ENCODE data around the gene PARL. TPM values are rescaled to one million over a fixed set of nuclear protein-coding genes. Genes with fewer than 3 reads are reported as not detected.

The PARL gene
- total and polyA plus RNA-seq, 12 donors = 29.4 to 119 (median 55.6) TPM

DNA sequence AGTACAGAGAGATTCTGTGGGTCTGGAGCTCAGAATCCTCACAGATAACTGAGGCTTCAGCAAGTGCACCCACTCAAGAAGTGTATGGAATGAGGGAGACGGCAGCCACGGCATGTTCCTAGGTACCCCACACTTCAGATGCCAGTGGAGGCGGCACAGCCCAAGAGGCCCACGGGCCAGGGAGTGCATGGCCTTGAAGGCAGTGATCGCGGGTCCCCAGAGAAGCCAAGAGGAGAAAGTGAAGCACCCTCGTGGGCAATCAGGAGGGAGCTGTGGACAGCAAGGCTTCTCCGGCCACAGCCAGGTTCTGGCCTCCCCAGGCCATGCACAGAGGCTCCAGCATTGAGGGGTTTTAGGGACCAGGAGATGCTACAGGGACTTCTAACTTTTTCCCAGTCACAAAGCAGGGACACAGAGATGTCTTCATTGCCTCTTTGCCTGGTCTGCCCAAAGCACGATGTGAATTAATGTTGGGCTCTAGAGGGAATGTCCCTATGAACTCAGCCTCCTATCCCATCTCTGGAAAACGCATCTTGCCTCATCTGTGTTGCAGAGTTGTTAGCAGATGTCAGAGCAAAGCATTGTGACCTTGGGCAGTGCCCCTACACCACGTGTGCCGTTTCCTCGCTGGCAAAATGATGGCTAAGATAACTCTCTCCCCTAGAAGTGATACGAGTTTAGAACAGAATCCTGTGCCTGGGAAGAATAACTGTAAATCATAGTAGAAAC, 56.7 kb downstream of the PARL start:
- 32 to 70% (median 58%) methylated on average over 6 to 14 of the region's 14 CpGs for WGBS, 4 donors
- no peak overlapping the region for H3K4me3 ChIP-seq
- H3K36me3 ChIP-seq (replicated peaks in 1 of 2) = peaks cover 0 to 20% of the 10 kb centered on the region in 2 donors
- no peak for TF ChIP-seq POLR2A (IDR thresholded peaks at IDR 0.05)
- TF ChIP-seq, protein P1, sequence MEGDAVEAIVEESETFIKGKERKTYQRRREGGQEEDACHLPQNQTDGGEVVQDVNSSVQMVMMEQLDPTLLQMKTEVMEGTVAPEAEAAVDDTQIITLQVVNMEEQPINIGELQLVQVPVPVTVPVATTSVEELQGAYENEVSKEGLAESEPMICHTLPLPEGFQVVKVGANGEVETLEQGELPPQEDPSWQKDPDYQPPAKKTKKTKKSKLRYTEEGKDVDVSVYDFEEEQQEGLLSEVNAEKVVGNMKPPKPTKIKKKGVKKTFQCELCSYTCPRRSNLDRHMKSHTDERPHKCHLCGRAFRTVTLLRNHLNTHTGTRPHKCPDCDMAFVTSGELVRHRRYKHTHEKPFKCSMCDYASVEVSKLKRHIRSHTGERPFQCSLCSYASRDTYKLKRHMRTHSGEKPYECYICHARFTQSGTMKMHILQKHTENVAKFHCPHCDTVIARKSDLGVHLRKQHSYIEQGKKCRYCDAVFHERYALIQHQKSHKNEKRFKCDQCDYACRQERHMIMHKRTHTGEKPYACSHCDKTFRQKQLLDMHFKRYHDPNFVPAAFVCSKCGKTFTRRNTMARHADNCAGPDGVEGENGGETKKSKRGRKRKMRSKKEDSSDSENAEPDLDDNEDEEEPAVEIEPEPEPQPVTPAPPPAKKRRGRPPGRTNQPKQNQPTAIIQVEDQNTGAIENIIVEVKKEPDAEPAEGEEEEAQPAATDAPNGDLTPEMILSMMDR (IDR thresholded peaks at IDR 0.05) = no peak
- no peaks in the 10 kb centered on the region for H3K9me3 ChIP-seq (replicated peaks in 1 of 3)
- intact Hi-C loops (cut with DNase I) = loop anchor here (5.0 to 10.0 kb wide), 2 partner anchors 57 to 59 kb away; partner anchors contain the start of gene PARL (in 1 of the 2)
- H3K27me3 ChIP-seq = no peaks in the 10 kb centered on the region
- peaks cover 16 to 24% of the 10 kb centered on the region in 2 donors for H3K4me1 ChIP-seq (replicated peaks in 1 of 2)
- H3K27ac ChIP-seq = no peak overlapping the region
- DNase-seq = peak in 6 of 7 donors; percentile 31 to 60 (median 42)

DNA sequence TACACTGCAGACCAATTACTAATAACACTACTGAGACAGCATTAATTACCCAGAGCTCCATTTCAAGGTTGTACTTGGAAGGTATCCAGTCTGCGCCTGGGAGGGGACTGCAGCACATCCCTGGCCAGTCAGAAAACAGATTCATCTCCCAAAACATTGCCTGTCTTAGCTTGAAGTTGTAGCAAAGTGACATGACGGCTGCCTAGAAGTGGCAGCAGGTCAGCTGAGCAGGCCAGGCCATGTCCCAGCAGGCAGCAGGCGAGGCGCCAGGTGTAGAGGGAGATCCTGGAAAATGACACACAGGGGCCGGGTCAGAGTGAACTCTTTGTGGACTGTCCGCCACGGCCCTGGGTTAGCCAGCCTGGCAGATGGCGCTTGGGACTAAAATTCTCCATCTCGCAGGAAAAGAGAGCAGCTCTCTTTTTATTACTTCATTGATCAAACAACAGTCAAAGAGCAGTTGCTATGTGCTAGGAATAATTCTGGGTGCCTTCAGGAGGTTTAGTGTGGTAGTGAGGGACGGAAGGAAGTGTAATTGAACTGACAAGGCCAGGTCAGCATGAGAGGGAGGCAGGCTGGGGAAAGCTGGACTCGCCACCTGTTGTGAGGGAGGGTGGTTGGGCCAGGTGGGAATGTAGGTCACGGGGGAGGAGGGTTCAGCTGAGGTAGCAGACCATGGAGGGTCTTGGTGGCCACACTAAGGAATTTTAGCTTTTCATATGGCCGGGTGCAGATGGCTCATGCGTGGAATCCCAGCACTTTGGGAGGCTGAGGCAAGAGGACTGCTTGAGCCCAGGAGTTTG, 58.0 kb downstream of the PARL start:
- intact Hi-C loops (cut with DNase I) = loop anchor here (5.0 to 10.0 kb wide), 2 partner anchors 58 to 61 kb away; partner anchors contain the start of gene PARL (in 1 of the 2)
- WGBS, 4 donors = 58 to 83% (median 65%) methylated on average over 11 to 14 of the region's 14 CpGs
- H3K4me1 ChIP-seq (replicated peaks in 1 of 2) = peaks cover 16 to 24% of the 10 kb centered on the region in 2 donors
- H3K9me3 ChIP-seq (replicated peaks in 1 of 3) = no peaks in the 10 kb centered on the region
- H3K36me3 ChIP-seq (replicated peaks in 1 of 2) = peaks cover 0 to 14% of the 10 kb centered on the region in 2 donors
- H3K4me3 ChIP-seq = no peak overlapping the region
- peak; percentile 37 to 79 (median 75) for DNase-seq
- H3K27me3 ChIP-seq = no peaks in the 10 kb centered on the region
- peak overlapping the region in 3 of 5 donors; percentile 51 to 59 (median 54) for H3K27ac ChIP-seq
- no peak for TF ChIP-seq POLR2A (IDR thresholded peaks at IDR 0.05)
- TF ChIP-seq, protein P1 (IDR thresholded peaks at IDR 0.05) = no peak

DNA sequence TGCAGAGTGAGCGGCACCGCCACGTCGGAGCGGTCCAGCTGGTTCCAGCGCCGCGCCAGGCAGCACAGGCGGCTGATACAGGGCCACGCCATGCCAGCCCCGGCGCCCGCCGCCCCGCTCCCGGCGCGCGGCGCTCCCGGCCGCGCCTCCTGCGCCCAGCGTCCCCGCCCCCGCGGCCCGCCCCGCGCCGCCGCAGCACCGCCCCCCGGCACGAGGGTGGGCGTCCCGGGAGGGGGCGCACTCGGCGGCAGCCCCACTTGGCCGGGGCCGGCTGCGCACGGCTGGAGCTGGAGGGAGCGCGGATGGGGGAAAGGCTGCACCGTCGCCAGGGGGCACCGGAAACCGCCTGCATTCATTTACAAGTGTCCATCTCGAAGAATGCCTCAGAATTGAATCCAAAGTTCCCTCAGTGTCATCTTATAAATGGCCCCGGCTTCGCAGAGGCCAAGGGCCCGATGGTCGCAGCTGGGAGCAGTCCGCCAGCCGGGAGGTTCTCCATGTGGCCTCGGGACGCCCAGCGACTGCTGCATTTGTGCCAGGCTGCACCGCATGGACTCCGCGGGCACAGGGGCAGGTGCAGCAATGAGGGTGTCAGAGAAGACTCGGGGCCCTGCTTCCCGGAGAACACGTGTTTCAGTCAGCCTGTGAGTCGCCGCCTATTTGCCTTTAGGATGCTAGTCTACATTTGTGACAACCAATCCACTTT, 59.1 kb downstream of the PARL start, which contains the start of gene MAP6D1:
Gene MAP6D1 (minus strand): TSS at position 122 of the 706 bp plus-strand sequence. CDS start 30 bp downstream, at position 92.
- no peaks in the 10 kb centered on the region for H3K27me3 ChIP-seq
- no peaks in the 10 kb centered on the region for H3K9me3 ChIP-seq (replicated peaks in 1 of 3)
- H3K36me3 ChIP-seq (replicated peaks in 1 of 2) = peaks cover 0 to 5% of the 10 kb centered on the region in 2 donors
- DNase-seq = peak; percentile 38 to 63 (median 56)
- H3K27ac ChIP-seq = peak within 1 kb of the TSS in 3 of 5 donors; percentile 51 to 59 (median 54)
- intact Hi-C loops (cut with DNase I) = loop anchor here (5.0 to 10.0 kb wide), 2 partner anchors 59 to 62 kb away; partner anchors contain the start of gene PARL (in 1 of the 2)
- WGBS, 4 donors = 2 to 4% (median 2%) methylated on average over 23 to 69 of the region's 69 CpGs
- TF ChIP-seq, protein P1 (IDR thresholded peaks at IDR 0.05) = peak in 4 of 6 experiments; percentile 15 to 31 (median 23)
- TF ChIP-seq POLR2A (IDR thresholded peaks at IDR 0.05) = no peak
- peak within 1 kb of the TSS in 2 of 4 donors; percentile 13 to 72 for H3K4me3 ChIP-seq
- H3K4me1 ChIP-seq (replicated peaks in 1 of 2) = peaks cover 16 to 24% of the 10 kb centered on the region in 2 donors
